HG02571 (cell line): Measurements from ENCODE around the gene RASAL3.
"Not testable (repeated sequence)": the region's sequence is repeated elsewhere in the genome, so short reads cannot be mapped to it uniquely, and the experiment has no call there.

Source experiments
- ATAC-seq: cut with Tn5 transposase; IDR thresholded peaks from one replicate; pipeline ENCODE4 v1.9.1; 2021; ENCODE audit warnings: mild to moderate bottlenecking, moderate library complexity; ENCODE audit not compliant: unreplicated experiment

The RASAL3 gene

GRCh38 chr19:15475169-15475568 is 10.8 kb upstream of the RASAL3 start:
- no peak for ATAC-seq

DNA sequence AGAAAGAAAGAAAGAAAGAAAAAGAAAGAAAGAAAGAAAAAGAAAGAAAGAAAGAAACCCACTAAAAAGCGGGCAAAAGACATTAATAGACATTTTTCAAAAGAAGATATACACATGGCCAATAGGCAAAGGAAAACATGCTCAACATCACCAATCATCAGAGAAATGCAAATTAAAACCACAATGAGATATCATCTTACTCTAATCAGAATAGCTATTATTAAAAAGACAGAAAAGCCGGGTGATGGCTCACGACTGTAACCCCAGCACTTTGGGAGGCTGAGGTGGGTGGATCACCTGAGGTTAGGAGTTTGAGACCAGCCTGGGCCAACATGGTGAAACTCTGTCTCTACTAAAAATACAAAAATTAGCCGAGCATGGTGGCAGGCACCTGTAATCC is 9.5 kb upstream of the RASAL3 start:
- not testable (repeated sequence) for ATAC-seq

- no peak for ATAC-seq
These were observed 7.3 kb upstream of the RASAL3 start for GRCh38 chr19:15471639-15472101.

- no peak for ATAC-seq
These were observed 5.4 kb upstream of the RASAL3 start for GRCh38 chr19:15469513-15470297.

DNA sequence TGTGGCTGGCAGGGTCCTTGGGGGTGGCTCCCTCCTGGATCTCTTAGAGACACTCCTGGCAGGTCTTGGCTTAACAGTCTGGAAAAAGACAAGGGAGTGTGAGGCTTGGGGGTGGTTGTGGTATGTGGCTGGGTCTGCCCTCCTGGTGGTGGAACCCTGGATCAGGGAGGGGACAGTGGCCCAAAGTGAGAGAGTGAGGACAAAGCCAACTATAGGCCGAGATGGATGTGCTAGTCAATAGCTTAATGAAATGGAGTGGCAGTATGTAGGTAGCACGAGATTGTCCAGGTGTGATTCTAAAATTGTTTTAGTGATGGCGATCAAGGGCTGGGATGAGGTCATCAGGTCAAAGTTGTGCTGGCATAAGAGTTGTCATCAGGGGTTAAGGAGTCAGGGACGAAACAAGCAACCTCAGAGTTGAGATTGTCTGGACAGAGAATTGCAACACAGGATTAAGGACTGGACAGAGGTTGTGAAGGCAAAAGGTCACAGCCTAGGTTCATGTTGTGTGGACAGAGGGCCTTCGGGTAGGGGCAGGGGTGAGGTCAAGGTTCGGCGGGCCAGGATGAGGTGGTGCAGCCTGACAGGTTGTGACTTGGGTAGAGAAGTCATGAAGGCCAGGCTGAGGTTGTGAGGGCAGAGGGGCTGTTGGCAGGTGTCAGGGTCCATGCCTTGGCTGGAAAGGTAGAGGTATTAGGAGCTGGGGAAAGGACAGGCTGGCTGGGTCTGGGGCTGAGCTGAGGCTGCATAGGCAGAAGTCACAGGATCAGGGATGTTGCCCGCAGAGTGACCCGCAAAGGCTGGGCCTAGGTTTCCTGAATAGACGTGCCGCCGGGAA is 4.5 kb upstream of the RASAL3 start:
- no peak for ATAC-seq

DNA sequence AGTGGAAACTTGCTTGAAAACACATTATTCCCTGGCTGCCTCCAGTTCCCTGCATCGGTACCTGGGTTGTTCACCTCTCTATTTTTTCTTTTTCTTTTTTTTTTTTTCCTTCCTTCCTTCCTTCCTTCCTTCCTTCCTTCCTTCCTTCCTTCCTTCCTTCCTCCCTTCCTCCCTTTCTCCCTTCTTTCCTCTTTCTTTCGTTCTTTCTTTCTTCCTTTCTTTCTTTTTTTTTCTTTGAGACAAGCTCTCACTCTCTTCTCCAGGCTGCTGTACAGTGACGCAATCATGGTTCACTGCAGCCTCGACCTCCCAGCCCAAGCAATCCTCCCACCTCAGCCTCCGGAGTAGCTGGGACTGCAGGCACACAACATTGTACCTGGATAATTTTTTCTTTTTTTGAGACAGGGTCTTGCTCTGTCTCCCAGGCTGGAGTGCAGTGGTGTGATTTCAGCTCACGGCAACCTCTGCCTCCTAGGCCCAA is 3.4 kb upstream of the RASAL3 start:
- ATAC-seq = no peak

- ATAC-seq = no peak
These were observed 2.7 kb upstream of the RASAL3 start for GRCh38 chr19:15466851-15467733.

DNA sequence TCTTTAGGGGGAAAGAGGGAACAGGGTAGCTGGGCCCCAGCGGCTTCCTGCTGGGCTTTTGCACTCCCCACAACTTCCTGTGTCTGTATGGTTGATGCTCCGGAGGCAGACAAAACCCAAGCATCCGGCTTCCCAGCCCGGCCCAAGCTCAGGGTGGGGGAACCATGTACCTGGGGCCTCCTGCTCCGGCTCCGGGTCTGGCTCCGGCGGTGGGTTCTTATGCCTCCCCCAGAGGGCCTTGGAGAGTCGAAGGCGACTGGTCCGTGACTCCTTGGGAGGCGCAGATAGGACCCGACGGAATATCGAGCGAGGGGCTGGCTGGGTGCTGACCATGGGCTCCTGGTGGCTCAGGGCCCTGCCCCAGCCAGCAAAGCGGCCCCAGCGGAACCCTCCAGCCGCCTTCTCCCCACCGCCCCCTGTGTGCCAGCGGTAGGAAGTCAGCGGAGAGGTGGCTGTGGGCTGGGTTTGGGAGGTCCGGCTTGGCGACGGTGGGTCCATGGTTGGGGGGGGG is 428 bp downstream of the RASAL3 start:
- ATAC-seq = no peak

- ATAC-seq = no peak
These were observed 2.6 kb downstream of the RASAL3 start for GRCh38 chr19:15461694-15462093.

DNA sequence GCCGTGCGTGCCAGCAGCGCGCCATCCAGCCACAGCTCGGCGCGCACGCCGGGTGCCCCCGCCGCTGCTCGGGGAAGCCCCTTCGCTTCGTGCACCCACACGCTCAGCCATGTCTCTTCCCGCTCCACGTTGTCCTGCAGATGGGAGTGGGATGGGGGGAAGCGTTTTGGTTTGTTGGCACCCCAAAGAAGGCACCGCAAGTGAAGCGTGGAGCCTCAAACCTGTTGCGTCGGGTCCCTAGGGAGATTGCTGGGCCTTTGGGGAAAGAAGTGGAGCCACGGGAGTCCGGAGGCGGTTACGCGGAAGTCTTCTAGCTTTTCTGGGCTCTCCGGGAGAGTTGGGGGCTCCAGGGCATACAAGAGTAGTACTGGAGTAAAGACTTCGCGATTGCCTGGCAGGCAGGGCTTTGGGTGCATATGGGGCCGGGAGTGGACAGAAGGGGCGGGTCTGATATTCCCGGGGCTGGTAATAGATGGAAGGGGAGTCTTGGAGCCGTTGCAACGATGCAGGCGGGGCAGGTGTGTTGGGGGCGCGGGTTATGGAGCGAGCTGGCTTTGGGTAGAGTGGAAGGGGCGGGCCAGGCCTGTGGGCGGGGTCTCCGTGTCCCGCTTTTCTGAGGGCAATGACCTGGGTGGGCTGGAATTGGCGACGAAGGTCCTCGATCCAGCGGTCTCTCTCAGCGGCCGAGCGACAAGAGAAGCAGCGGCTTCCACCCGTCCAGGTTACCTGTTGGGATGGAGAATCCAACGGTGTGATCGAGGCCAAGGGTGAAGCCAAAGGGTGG is 6.5 kb downstream of the RASAL3 start:
- ATAC-seq = no peak

DNA sequence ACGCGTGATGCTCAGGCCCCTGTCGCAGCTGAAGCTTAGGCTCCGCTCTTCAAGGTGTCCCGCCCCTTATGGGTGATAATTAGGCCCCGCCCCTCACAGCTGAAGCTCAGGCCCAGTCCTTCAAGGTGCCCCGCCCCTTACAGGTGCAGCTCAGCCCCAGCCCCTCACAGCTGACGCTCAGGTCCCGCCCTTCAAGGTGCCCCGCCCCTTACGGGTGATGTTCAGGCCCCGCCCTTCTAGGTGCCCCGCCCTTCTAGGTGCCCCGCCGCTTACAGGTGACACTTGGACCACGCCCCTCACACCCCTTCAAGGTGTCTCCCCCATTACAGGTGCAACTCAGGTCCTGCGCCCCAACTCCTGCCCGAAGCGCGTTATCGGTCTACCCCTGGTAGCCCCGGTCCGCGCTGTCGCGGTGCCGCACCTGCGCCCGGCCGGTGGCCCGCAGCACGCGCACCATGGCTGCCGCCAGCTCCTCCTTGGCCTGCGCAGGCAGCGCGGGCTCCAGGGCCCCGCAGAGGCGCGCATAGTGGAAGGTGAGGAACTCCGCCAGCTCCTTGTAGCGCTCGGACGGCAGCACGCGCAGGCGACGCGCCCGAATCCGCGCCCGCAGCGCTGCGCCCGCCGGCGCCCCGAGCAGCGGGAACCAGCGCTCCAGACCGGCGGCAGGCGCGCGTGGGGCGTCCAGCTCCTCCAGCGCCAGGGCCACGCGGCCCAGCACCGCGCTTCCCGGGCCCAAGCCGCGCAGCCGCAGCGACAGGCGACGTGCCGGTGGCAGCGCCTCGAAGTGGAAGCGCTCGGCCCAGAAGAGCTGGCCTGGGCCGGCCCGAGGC is 7.3 kb downstream of the RASAL3 start:
- ATAC-seq = no peak

GRCh38 chr19:15456441-15456840 is 7.9 kb downstream of the RASAL3 start:
- ATAC-seq = no peak

DNA sequence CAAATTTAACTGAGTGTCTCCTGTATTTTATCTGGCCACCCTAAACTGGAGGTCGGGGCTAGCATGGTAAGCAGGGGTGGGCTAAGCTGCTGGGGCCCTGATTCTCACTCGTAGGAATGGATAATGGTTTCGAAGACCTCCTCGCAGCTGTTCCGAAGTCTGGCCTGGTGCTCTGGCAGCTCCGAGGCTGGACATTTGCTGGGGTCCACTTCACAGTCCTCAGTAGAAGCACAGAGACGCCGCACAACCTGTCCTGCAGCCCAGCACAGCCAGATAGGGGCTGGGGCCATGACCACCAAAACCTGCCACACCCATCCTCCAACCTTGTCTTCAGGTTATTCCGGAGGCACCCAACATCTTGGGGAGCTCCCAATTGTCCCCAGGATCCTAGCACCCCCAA is 8.3 kb downstream of the RASAL3 start:
- ATAC-seq = no peak

DNA sequence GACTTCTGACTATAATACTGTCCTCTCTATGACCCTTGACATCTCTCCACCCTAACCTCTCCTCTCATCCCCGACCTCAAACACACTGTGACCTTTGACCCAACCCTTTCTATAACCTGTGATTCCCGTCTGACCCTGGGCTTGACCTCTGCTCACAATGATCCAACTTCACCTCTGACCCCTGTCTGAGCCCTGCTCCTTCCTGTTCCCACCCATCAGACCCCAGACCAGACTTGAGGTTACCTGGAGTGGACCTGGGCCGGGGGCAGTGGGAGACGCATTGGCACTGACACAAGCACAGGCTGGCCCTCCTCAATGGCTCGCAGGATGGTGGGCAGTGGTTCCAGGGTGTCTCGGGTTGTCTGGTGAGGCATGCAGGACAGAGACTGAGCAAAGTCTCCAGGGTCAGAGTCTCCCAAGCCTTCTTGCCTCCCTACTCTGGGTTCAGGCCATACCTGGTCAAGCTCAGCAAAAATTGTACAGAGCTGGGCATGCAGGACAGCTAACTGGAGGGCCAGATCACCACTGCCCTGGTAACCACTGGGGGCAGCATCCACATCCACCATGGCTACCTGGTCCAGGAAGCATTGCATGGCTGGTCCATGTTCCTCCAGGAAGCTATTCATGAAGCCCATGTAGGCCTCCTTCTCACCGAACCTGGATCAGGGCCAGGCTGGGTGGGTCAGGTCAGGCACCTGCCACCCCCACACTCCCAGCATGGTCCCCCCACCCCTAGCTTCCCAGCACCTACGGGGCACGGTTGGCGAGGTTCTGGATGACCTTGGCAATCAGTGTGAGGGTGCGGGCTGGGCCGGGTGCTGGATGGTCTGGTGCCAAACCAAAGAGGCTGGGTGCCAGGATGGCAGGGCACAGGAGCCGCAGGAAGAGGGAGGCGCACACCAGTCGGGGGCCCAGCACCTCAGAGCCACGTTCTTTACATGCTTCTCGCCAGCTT is 10.2 kb downstream of the RASAL3 start:
- no peak for ATAC-seq

GRCh38 chr19:15453091-15453578 is 11.2 kb downstream of the RASAL3 start:
- ATAC-seq = no peak

GRCh38 chr19:15452111-15453047 is 12.0 kb downstream of the RASAL3 start:
- no peak for ATAC-seq

- ATAC-seq = no peak
These were observed 13.8 kb downstream of the RASAL3 start for GRCh38 chr19:15450528-15450890.
